GM12878 (cell line): Measurements from ENCODE around the gene AEN. TPM values are rescaled to one million over a fixed set of nuclear protein-coding genes. Genes with fewer than 3 reads are reported as not detected.
A peak's percentile ranks its signal among the peaks of the same experiment; 100 is the strongest.

Source experiments
- ATAC-seq: fragments of 200-7000 bp; cut with Tn5 transposase; 3 replicates; pipeline ENCODE4 v1.9.1; 2020; ENCODE audit warnings: mild to moderate bottlenecking, moderate library complexity
- BruUV-seq: library from RNA; stranded (reverse); fragments of 400-500 nt; replicated peaks from 2 replicates; lab custom pipeline; 2021; lab: Mats Ljungman, UMichigan
- CTCF ChIA-PET: fragments of 300-600 bp; sonication (Branson Sonifier 250); formaldehyde crosslinking; extraction: SDS; loops from one replicate; lab custom pipeline; 2021; ENCODE audit warnings: inconsistent platforms; lab: Yijun Ruan, JAX
- POLR2A ChIA-PET: fragments of 350-600 bp; formaldehyde crosslinking; extraction: SDS; loops from one replicate; lab custom pipeline; 2021; ENCODE audit warnings: inconsistent platforms; lab: Charles Lee
- RAD21 ChIA-PET: fragments of 300-600 bp; sonication (Branson Sonifier 250); formaldehyde crosslinking; loops from one replicate; lab custom pipeline; 2023; ENCODE audit warnings: antibody characterized with exemption; ENCODE audit not compliant: unreplicated experiment; lab: Charles Lee
- SMC1A ChIA-PET: fragments of 300-600 bp; sonication (Branson Sonifier 250); formaldehyde crosslinking; loops from one replicate; lab custom pipeline; 2023; ENCODE audit not compliant: unreplicated experiment, uncharacterized antibody; lab: Charles Lee
- DNase-seq: peaks from one replicate; pipeline ENCODE4 v3.0.0-alpha.2; 2011; ENCODE audit warnings: low read depth, low spot score
- FAIRE-seq: peaks from 3 replicates; lab custom pipeline; 2011; peaks lifted over from hg19 to GRCh38; lab: Jason Lieb, UNC
- H2AFZ ChIP-seq: 2 replicates; pipeline ENCODE4 v1.6.0; 2011; ENCODE audit warnings: low read depth, low read length, control low read depth; ENCODE audit not compliant: control insufficient read depth
- H3K27ac ChIP-seq: 2 replicates; pipeline ENCODE4 v1.5.1; 2011; ENCODE audit warnings: control low read depth; ENCODE audit not compliant: control insufficient read depth, insufficient read depth
- H3K27me3 ChIP-seq, 2 experiments: replicated peaks in 1 of 2; 2 replicates each; pipeline versions ENCODE4 v1.6.0 to v1.6.1; 2011; ENCODE audit warnings: low read length in 1 of 2; ENCODE audit not compliant: control insufficient read depth in 2 of 2, insufficient read depth in 2 of 2
- H3K36me3 ChIP-seq, 2 experiments: 2 replicates each; pipeline ENCODE4 v1.5.1; 2011; ENCODE audit warnings: low read length in 1 of 2; ENCODE audit not compliant: control insufficient read depth in 2 of 2, insufficient read depth in 2 of 2
- H3K4me1 ChIP-seq: 2 replicates; pipeline ENCODE4 v1.6.1; 2011; ENCODE audit warnings: mild to moderate bottlenecking, low read length, moderate library complexity, mixed read lengths; ENCODE audit not compliant: control insufficient read depth, insufficient read depth
- H3K4me2 ChIP-seq: 2 replicates; pipeline ENCODE4 v1.6.0; 2011; ENCODE audit warnings: control low read depth; ENCODE audit not compliant: control insufficient read depth, insufficient read depth
- H3K4me3 ChIP-seq: fragments of 200-600 bp; sonication (generic); 2 replicates; pipeline ENCODE4 v1.5.1; 2016
- H3K79me2 ChIP-seq: 2 replicates; pipeline ENCODE4 v1.6.0; 2011; ENCODE audit warnings: low read length; ENCODE audit not compliant: control insufficient read depth, insufficient read depth
- H3K9ac ChIP-seq: 2 replicates; pipeline ENCODE4 v1.8.0; 2011; ENCODE audit warnings: low read length, control low read depth, mixed read lengths; ENCODE audit not compliant: control insufficient read depth, insufficient read depth
- H3K9me3 ChIP-seq: replicated peaks from 3 replicates; pipeline ENCODE4 v1.5.1; 2011; ENCODE audit warnings: mild to moderate bottlenecking, low read length; ENCODE audit not compliant: control insufficient read depth, insufficient read depth
- H4K20me1 ChIP-seq: 2 replicates; pipeline ENCODE4 v1.6.0; 2011; ENCODE audit not compliant: control insufficient read depth, insufficient read depth
- CBX5 ChIP-seq: sonication (generic); IDR thresholded peaks from 2 replicates; pipeline ENCODE4 v1.6.1; 2016; ENCODE audit warnings: low read depth, moderate library complexity, mild to moderate bottlenecking, inconsistent platforms
- RAD21 ChIP-seq: IDR thresholded peaks from 2 replicates; pipeline ENCODE4 v1.6.1; 2011; ENCODE audit warnings: mild to moderate bottlenecking, low read depth, low read length, moderate library complexity; ENCODE audit not compliant: insufficient read depth
- SMC3 ChIP-seq: IDR thresholded peaks from 2 replicates; pipeline ENCODE4 v1.6.1; 2011; ENCODE audit warnings: low read length, improper control_type of control experiment, borderline replicate concordance
- SPI1 ChIP-seq: IDR thresholded peaks from 2 replicates; pipeline ENCODE4 v1.6.1; 2011; ENCODE audit warnings: low read depth, mild to moderate bottlenecking, low read length, moderate library complexity, borderline replicate concordance; ENCODE audit not compliant: insufficient read depth
- WGBS: methylation state at CpG from one replicate; pipeline ENCODE4 v1.1.6; 2016; ENCODE audit warnings: low lambda C conversion rate; ENCODE audit not compliant: insufficient replicate concordance, insufficient coverage; ENCODE audit errors: missing lambda C conversion rate; 5-methylcytosine and 5-hydroxymethylcytosine counted together
- in situ Hi-C: fragments of 300-500 bp; cut with MboI; formaldehyde crosslinking; loops from 9 replicates; pipeline ENCODE4 v1.14.3; 2018; ENCODE audit warnings: mixed read lengths
- intact Hi-C: fragments of 100-400 bp; cut with micrococcal nuclease; formaldehyde crosslinking; loops from one replicate; pipeline ENCODE4 v1.14.2; 2022; ENCODE audit not compliant: unreplicated experiment
- polyA plus RNA-seq, 11 experiments: library from polyadenylated mRNA; depleted of rRNA in 4 of 11; unstranded in 6 of 11; stranded (reverse) in 5 of 11; fragments of >200 nt; fragmentation: Nextera tagmentation in 4 of 11; fragmentation: Illumina TruSeq in 1 of 11; extraction: Ambion mirVana in 4 of 11; extraction: Trizol in 1 of 11; gene quantifications; 1 replicate in 1 of 11; 2 replicates in 10 of 11; pipeline versions ENCODE4 v1.2.1 to v1.2.3, GENCODE V29; 2011 to 2016; ENCODE audit warnings: inconsistent platforms in 2 of 11, missing spikeins in 2 of 11, low read depth in 1 of 11
- total RNA-seq, 4 experiments: library from RNA; depleted of rRNA in 3 of 4; stranded (reverse); fragments of >200 nt in 3 of 4; fragmentation: Illumina TruSeq in 1 of 4; extraction: Trizol in 1 of 4; gene quantifications; 2 replicates each; pipeline versions ENCODE4 v1.2.1 to v1.2.3, GENCODE V29; 2013 to 2021
- TF ChIP-seq, protein P1 (sequence below): fragments of 450-650 bp; formaldehyde crosslinking; IDR thresholded peaks from 2 replicates; pipeline ENCODE4 v1.4.0; 2020; ENCODE audit warnings: mild to moderate bottlenecking, moderate library complexity
- TF ChIP-seq, protein P2 (sequence below), 3 experiments: IDR thresholded peaks in 2 of 3; conservative IDR thresholded peaks in 1 of 3; 2 replicates each; pipeline ENCODE4 v1.5.1; 2011; ENCODE audit warnings: low read depth in 3 of 3, low read length in 3 of 3, mild to moderate bottlenecking in 3 of 3, control low read depth in 2 of 3, moderate library complexity in 2 of 3, inconsistent platforms in 1 of 3, mixed read lengths in 1 of 3; ENCODE audit not compliant: control insufficient read depth in 2 of 3, insufficient read depth in 1 of 3; ENCODE audit errors: extremely low read depth in 1 of 3

Gene AEN
- total and polyA plus RNA-seq, 10 of the 15 experiments (the other 5 are each of a cell fraction or from before 2014, with no cell fraction given), result 11.7 to 81.2 (median 53.7) TPM

DNA sequence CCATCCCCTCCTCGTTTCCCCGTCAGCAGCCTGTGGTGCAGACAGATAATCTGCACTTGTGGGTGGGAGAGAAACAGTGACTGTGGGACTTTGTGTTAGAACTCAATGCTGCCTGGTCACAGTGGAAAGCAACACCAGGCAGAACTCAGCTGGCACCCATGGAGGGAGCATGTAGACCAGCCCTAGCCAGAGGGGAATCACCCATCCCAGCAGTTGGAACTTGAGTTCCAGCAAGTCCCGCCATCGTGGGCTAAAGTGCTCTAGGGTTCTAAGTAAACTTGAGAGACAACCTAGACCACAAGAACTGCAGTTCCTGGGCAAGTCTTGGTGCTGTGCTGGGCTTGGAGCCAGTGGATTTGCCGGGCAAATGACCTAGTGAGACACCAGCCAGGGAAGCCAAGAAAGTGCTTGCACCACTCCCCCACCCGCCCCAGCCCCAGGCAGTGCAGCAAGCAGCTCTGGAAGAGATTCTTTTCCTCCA is 42.0 kb downstream of the AEN start:
- no peak for DNase-seq
- Histone ChIP-seq H3K9me3 (no peaks in the 10 kb centered on the region), H3K36me3 (no peaks in the 10 kb centered on the region)
- SMC1A ChIA-PET, result interaction anchor here (1.5 to 3.4 kb wide), 3 partner anchors 25 to 41 kb away, joined by 5 to 34 read pairs (median 11); partner anchors contain the start of gene ISG20
- POLR2A ChIA-PET, result interaction anchor here (0.7 to 1.7 kb wide), 2 partner anchors 39 to 119 kb away, joined by 4 read pairs; no protein-coding TSS in a partner anchor
- no peak for TF ChIP-seq CBX5
- no peak for TF ChIP-seq SPI1
- TF ChIP-seq, all 136 proteins: peak for 0
- H3K79me2 ChIP-seq, result no peaks in the 10 kb centered on the region
- H3K4me1 ChIP-seq, result no peaks in the 10 kb centered on the region
- H4K20me1 ChIP-seq, result no peaks in the 10 kb centered on the region
- H3K27ac ChIP-seq, result no peak overlapping the region
- intact Hi-C loops, result no loop called here
- BruUV-seq, result no TSS peak
- H3K4me2 ChIP-seq, result no peak overlapping the region
- FAIRE-seq (no peak), ATAC-seq (no peak)
- no peak overlapping the region for H3K9ac ChIP-seq
- RAD21 ChIA-PET, result interaction anchor here (1.4 to 4.1 kb wide), 3 partner anchors 18 to 38 kb away, joined by 6 to 38 read pairs (median 12); partner anchors contain the start of gene ISG20
- in situ Hi-C loops, result no loop called here
- H3K27me3 ChIP-seq, result no peaks in the 10 kb centered on the region
- 89% methylated on average over 6 of the region's 6 CpGs for WGBS
- H2AFZ ChIP-seq, result no peak overlapping the region
- no peak overlapping the region for H3K4me3 ChIP-seq
- CTCF ChIA-PET, result interaction anchor here (0.7 to 3.3 kb wide), 8 partner anchors 28 to 196 kb away, joined by 3 to 79 read pairs (median 6); partner anchors contain the start of genes MRPL46 and MRPS11

DNA sequence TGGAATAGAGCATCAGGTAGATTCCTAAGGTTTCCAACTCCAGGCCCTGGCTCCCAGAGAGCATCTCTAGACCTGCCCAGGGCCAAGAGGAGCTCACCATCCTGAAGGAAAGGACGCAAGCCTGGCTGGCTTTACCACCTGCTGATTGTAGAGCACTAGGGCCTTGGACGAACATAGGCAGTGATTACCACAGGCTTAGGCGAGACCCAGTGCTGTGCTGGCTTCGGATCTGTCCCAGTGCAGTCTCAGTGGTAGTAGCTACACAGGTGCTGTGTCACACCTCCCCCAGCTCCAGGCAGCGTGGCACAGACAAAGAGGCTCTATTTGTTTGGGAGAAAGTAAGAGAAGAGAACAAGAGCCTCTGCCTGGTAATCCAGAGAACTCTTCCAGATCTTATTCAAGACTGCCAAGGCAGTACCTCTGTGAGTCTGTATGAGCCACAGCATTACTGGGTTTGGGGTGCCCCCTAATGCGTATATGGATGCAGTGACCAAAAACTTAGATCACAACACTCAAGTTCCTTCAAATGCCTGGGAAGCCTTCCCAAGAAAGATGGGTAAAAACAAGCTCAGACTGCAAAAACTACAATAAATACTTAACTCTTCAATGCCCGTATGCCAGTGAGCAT is 43.1 kb downstream of the AEN start:
- no peaks in the 10 kb centered on the region for H3K79me2 ChIP-seq
- SMC1A ChIA-PET, result interaction anchor here (0.6 to 3.4 kb wide), 11 partner anchors 8 to 194 kb away, joined by 3 to 34 read pairs (median 4); partner anchors contain the start of gene ISG20
- DNase-seq, result no peak
- in situ Hi-C loops (no loop called here), intact Hi-C loops (loop anchor here (1.0 kb wide), 1 partner anchor 40 kb away; no protein-coding TSS in a partner anchor)
- FAIRE-seq, result peak; percentile 49
- H3K4me1 ChIP-seq, result no peaks in the 10 kb centered on the region
- no peak overlapping the region for H3K9ac ChIP-seq
- CTCF ChIA-PET, result interaction anchor here (0.8 to 3.3 kb wide), 16 partner anchors 8 to 209 kb away, joined by 3 to 79 read pairs (median 4); partner anchors contain the start of genes MRPL46 and MRPS11
- ATAC-seq, result peak; percentile 91
- no peak overlapping the region for H2AFZ ChIP-seq
- H3K36me3 ChIP-seq, result no peaks in the 10 kb centered on the region
- no peak overlapping the region for H3K4me2 ChIP-seq
- RAD21 ChIA-PET, result interaction anchor here (1.3 to 4.1 kb wide), 5 partner anchors 19 to 42 kb away, joined by 4 to 38 read pairs (median 6); partner anchors contain the start of gene ISG20
- POLR2A ChIA-PET, result interaction anchor here (1.7 kb wide), 1 partner anchor 40 kb away, joined by 4 read pairs; no protein-coding TSS in a partner anchor
- H3K27ac ChIP-seq, result no peak overlapping the region
- BruUV-seq, result no TSS peak
- H4K20me1 ChIP-seq, result no peaks in the 10 kb centered on the region
- H3K27me3 ChIP-seq, result no peaks in the 10 kb centered on the region
- no peaks in the 10 kb centered on the region for H3K9me3 ChIP-seq
- WGBS, result 62% methylated on average over 7 of the region's 7 CpGs
- no peak overlapping the region for H3K4me3 ChIP-seq
- TF ChIP-seq, protein P1, sequence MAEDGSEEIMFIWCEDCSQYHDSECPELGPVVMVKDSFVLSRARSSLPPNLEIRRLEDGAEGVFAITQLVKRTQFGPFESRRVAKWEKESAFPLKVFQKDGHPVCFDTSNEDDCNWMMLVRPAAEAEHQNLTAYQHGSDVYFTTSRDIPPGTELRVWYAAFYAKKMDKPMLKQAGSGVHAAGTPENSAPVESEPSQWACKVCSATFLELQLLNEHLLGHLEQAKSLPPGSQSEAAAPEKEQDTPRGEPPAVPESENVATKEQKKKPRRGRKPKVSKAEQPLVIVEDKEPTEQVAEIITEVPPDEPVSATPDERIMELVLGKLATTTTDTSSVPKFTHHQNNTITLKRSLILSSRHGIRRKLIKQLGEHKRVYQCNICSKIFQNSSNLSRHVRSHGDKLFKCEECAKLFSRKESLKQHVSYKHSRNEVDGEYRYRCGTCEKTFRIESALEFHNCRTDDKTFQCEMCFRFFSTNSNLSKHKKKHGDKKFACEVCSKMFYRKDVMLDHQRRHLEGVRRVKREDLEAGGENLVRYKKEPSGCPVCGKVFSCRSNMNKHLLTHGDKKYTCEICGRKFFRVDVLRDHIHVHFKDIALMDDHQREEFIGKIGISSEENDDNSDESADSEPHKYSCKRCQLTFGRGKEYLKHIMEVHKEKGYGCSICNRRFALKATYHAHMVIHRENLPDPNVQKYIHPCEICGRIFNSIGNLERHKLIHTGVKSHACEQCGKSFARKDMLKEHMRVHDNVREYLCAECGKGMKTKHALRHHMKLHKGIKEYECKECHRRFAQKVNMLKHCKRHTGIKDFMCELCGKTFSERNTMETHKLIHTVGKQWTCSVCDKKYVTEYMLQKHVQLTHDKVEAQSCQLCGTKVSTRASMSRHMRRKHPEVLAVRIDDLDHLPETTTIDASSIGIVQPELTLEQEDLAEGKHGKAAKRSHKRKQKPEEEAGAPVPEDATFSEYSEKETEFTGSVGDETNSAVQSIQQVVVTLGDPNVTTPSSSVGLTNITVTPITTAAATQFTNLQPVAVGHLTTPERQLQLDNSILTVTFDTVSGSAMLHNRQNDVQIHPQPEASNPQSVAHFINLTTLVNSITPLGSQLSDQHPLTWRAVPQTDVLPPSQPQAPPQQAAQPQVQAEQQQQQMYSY (CRISPR knock-in tag), result no peak
- TF ChIP-seq, protein P2, sequence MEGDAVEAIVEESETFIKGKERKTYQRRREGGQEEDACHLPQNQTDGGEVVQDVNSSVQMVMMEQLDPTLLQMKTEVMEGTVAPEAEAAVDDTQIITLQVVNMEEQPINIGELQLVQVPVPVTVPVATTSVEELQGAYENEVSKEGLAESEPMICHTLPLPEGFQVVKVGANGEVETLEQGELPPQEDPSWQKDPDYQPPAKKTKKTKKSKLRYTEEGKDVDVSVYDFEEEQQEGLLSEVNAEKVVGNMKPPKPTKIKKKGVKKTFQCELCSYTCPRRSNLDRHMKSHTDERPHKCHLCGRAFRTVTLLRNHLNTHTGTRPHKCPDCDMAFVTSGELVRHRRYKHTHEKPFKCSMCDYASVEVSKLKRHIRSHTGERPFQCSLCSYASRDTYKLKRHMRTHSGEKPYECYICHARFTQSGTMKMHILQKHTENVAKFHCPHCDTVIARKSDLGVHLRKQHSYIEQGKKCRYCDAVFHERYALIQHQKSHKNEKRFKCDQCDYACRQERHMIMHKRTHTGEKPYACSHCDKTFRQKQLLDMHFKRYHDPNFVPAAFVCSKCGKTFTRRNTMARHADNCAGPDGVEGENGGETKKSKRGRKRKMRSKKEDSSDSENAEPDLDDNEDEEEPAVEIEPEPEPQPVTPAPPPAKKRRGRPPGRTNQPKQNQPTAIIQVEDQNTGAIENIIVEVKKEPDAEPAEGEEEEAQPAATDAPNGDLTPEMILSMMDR (IDR thresholded peaks at IDR 0.05 in 2 of 3, conservative IDR thresholded peaks at IDR 0.05 in 1 of 3; ENCODE audit: control insufficient read depth in 2 of 3, extremely low read depth in 1 of 3, insufficient read depth in 1 of 3, low read depth in 3 of 3, low read length in 3 of 3), result peak; percentile 46 to 66 (median 58)
- peak; percentile 73; the same call in 1 of the 2 replicates for TF ChIP-seq SMC3
- TF ChIP-seq RAD21, result peak; percentile 81
